GM12873 (cell line): Measurements from ENCODE around the gene SPATA31C2.
"Not testable (repeated sequence)": the region's sequence is repeated elsewhere in the genome, so short reads cannot be mapped to it uniquely, and the experiment has no call there.

Experiments
- CTCF ChIP-seq: IDR thresholded peaks from 2 replicates; pipeline ENCODE4 v1.5.1; 2012; ENCODE audit warnings: low read depth, mild to moderate bottlenecking, moderate library complexity, low read length, control low read depth; ENCODE audit not compliant: insufficient read depth; ENCODE audit errors: missing control alignments

Gene SPATA31C2

GRCh38 chr9:88138375-88138774 is at the start of gene SPATA31C2:
SPATA31C2 (minus strand) TSS chr9:88138475; CDS start chr9:88138446, 29 bp downstream.
- not testable (repeated sequence) for TF ChIP-seq CTCF

- TF ChIP-seq CTCF = no peak
Observed at GRCh38 chr9:88187631-88188030, 49.4 kb upstream of the SPATA31C2 start.

- TF ChIP-seq CTCF = no peak
Observed at GRCh38 chr9:88186495-88187110, 48.3 kb upstream of the SPATA31C2 start.

GRCh38 chr9:88184976-88185375 is 46.7 kb upstream of the SPATA31C2 start:
- TF ChIP-seq CTCF = no peak

GRCh38 chr9:88183798-88184495 is 45.7 kb upstream of the SPATA31C2 start:
- TF ChIP-seq CTCF = no peak

- TF ChIP-seq CTCF = no peak
Observed at GRCh38 chr9:88182501-88182900, 44.2 kb upstream of the SPATA31C2 start.

GRCh38 chr9:88180081-88180765 is 41.9 kb upstream of the SPATA31C2 start:
- no peak for TF ChIP-seq CTCF
